AG09309 (cell line): ENCODE results near the gene GPR78.

Experiments
- DNase-seq: peaks from one replicate; pipeline ENCODE4 v3.0.0-alpha.2; 2010; ENCODE audit warnings: low read depth
- H3K4me3 ChIP-seq: 2 replicates; pipeline ENCODE4 v1.5.1; 2011; ENCODE audit warnings: mild to moderate bottlenecking, low read depth, low read length, moderate library complexity; ENCODE audit not compliant: control insufficient read depth
- TF ChIP-seq, protein P1 (sequence below): IDR thresholded peaks from 2 replicates; pipeline ENCODE4 v1.5.1; 2011; ENCODE audit warnings: mild to moderate bottlenecking, low read depth, low read length, inconsistent platforms; ENCODE audit not compliant: insufficient read depth, control insufficient read depth; ENCODE audit errors: missing control alignments

The GPR78 gene

DNA sequence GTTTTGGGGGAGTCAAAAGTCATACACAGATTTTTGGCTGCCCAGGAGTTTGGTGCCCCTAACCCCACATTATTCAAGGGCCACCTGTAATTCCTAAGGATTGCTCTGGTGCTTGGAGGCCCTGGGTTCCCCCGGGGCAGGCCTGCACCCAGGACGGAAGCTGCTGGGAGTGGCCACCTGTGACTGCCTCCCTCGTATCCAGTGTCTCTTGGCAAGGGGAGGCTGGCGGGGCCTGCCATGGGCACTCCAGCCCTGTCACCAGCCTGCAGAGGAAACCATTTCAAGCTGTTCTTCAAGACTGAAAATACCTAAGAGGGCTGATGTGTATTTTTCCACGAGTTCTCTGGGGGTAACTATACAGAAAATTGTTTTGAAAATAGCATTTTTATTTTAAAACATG is 24.5 kb upstream of the GPR78 start:
- H3K4me3 ChIP-seq, result no peak overlapping the region
- DNase-seq, result no peak
- TF ChIP-seq, protein P1, sequence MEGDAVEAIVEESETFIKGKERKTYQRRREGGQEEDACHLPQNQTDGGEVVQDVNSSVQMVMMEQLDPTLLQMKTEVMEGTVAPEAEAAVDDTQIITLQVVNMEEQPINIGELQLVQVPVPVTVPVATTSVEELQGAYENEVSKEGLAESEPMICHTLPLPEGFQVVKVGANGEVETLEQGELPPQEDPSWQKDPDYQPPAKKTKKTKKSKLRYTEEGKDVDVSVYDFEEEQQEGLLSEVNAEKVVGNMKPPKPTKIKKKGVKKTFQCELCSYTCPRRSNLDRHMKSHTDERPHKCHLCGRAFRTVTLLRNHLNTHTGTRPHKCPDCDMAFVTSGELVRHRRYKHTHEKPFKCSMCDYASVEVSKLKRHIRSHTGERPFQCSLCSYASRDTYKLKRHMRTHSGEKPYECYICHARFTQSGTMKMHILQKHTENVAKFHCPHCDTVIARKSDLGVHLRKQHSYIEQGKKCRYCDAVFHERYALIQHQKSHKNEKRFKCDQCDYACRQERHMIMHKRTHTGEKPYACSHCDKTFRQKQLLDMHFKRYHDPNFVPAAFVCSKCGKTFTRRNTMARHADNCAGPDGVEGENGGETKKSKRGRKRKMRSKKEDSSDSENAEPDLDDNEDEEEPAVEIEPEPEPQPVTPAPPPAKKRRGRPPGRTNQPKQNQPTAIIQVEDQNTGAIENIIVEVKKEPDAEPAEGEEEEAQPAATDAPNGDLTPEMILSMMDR, result no peak

DNA sequence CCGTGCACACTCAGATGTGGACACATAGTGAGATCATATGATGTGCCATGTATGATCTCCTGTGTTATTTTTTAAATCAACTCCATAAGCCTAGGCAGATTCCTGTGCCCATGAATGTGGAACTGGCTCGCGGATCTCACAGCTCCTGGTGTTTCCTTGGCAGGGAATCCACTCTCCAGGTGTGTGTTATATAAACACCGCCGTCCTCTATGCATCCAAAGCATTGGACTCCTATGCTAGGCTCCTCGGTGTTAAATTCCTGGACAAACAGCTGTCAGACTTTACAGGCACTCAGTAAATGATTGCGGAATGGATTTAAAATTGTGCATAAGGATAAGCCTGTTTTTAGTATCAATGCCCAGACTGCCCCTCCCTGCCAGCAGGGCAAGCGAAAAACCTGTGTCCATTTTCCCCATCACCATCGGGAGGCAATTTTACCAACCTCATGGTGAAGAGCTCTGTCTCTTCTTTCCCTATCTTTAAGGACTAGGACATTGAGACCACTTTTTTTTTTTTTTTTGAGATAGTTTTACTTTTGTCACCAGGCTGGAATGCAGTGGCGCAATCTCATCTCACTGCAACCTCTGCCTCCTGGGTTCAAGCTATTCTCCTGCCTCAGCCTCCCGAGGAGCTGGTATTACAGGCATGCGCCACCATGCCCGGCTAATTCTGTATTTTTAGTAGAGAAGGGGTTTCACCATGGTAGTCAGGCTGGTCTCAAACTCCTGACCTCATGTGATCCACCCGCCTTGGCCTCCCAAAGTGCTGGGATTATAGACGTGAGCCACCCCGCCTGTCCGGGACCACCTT is 23.6 kb upstream of the GPR78 start:
- TF ChIP-seq, protein P1, result no peak
- H3K4me3 ChIP-seq, result no peak overlapping the region
- no peak for DNase-seq

DNA sequence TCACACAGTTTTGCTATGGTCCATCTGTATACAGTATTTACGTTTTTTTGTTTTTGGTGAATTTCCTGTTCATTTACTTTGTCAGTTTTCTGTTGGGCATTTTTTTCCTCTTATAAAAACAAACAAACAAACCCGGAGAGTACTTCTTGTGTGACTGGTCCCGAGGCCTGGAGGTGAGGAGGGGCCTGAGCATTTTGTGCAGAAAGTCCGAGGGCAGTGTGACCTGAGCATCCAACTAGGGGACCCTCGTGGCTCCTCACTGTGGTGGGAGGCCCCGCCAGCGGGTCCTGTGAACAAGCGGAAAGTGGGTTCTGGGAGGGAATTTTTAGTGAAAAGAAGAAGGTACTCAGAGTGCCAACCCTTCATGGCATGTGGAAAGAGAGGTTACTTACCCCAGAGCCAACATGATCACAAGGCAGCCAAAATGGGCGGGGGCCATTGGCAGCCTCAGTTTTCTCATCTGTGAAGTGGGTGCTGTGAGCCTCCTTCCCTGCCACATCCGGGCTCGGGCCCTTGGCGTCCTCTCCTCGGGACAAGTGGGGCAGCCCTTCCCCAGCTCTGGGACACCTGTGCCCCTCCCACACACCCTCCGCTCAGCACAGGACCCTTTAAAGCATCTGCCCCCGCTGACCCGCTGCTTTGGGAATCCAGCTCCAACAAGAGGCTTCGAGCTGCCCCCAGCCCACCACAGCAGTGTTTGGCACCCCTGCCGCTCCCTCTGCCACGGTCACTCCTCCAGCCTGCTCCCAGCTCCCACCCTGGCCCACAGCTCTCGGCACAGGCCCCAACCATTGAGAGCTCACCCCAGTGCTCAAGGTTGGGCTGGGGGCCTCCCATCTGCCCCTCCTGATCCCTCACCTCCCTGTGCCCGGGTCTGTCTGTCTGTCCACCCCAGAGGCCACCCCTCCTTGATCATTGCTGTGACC is 22.8 kb upstream of the GPR78 start:
- TF ChIP-seq, protein P1, result no peak
- DNase-seq, result no peak
- H3K4me3 ChIP-seq, result no peak overlapping the region

DNA sequence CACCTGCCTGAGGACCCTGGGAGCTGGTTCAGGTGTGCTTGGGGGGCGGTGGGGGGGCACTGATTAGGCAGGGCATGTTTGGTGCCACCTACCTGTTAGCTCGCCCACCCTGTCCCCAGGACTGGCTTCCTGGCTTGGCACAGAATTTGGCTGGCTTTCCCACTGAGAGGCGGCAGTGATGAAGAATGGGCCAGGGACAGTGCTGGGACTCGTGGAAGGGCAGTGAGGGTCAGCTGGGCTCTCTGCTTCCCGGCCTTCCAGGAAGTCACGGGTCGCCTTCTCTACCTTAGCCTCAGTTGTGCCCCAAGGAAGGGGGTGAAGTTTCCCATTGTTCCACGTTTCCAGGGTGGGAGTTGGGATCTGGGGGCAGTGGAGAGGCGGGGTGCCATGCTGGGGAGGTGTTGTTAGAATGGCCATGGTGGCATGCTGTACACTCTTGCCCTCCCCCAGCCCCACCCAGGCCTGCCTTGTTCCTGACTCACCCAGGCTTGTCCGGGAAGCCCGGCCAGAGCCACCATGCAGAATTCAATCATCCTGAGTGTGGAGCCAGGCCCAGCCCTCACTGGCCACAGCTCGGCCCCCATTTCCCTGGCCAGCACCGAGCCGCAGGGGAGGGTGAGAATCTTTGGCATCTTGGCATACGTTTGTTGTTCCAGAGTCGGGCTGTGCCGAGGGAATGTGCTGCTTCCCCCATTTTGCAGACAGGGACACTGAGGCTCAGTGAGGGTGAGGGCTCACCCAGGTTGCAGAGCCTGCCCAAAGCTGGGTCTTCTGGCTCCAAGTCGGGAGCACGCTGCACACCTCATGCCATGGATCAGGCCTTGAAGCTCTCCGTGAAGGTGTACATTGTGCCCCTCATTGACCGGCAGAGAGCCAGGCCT is 21.9 kb upstream of the GPR78 start:
- TF ChIP-seq, protein P1, result no peak
- no peak overlapping the region for H3K4me3 ChIP-seq
- DNase-seq, result no peak

DNA sequence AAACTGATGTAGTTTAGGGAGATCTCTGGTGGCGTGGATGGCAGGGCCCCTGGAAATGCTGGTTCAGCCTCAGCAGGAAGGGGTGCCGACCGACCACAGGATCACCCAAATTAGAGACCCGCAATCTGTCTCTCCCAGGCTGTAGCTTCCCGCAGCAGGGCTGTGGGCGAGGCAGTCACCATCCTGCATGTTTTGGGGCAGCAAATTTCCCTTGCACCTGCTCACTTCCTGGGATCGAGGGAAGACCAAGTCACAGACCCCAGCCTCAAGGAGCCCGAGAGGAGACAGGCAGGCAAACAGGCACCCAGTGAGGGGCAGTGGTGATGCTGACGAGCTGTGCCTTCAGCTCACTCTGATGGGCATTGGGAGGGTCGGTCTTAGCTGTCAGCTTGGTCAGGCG is 21.2 kb upstream of the GPR78 start:
- H3K4me3 ChIP-seq, result no peak overlapping the region
- DNase-seq, result no peak
- TF ChIP-seq, protein P1, result no peak
